MV-4-11 (cell line): Measurements from ENCODE around the gene LRSAM1.
A peak's percentile ranks its signal among the peaks of the same experiment; 100 is the strongest.

Experiments used
- DNase-seq: peaks from one replicate; lab custom pipeline; 2025; lab: John Stamatoyannopoulos, UW

LRSAM1 gene

DNA sequence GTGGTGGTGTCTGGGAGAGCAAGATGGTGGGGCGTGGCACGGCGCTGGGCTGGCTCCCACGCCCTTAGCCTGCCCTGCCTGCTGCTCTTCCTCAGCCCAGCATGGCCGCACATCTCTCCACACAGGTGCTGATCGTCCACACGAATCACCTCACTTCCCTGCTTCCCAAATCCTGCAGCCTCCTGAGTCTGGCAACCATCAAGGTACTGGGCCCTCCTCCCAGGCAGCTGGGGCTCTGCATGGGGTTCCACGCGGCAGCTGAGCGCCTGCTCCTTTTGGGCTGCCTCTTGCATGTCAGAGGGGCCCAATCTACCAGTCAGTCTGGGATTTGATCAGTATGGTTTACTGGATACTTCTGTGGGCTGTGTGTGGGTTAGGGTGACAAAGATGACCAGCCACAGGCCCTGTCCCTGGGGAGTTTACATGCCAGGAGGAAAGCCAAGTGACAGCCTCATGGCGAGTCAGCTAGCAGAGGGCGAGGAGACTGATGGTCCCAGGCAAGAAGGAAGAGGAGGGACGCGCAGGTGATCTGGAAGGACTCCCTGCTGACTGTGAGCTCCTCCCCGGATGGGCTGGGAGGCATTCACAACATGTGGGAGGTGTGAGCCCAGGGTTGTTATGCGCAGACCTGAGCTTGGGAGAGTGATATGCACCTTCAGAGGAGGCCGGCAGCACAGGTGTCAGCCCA is 6.0 kb downstream of the LRSAM1 start:
- DNase-seq, result no peak

- no peak for DNase-seq
Measured at GRCh38 chr9:127458921-127459320, 7.6 kb downstream of the LRSAM1 start.

DNA sequence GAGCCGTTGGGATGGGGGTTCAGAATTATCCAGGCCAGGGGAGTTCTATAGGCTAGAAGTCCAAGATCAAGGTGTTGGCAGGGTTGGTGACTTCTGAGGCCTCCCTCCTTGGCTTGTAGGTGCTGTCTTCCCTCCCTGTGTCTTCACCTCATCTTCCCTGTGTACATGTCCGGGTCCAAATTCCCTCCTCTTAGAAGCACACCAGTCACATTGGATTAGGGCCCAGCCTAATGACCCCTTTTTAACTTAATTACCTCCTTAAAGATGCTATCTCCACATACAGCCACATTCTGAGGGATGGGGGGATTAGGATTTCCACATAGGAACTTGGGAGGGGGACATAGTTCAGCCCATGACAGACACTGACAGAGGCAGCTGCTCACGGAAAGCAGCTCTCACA is 12.1 kb downstream of the LRSAM1 start:
- DNase-seq, result no peak

DNA sequence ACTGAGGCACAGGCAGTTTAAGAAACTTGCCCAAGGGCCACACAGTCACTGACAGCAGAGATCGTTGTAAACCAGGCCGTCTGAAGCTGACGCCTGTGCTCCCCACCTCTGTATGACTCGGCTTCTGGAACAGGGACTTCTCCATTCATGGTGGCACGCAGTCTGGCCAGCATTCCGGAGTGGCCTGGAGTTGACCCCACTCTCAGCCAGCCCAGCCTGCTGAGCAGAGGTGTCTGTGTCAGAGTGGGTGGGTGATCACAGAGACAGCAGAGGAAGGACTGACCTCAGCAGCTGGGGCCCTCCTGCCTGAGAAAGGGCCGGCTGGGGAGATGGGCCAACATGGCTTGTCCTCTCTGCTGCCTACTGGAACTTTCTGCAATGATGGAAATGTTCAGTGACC is 12.6 kb downstream of the LRSAM1 start:
- no peak for DNase-seq

DNA sequence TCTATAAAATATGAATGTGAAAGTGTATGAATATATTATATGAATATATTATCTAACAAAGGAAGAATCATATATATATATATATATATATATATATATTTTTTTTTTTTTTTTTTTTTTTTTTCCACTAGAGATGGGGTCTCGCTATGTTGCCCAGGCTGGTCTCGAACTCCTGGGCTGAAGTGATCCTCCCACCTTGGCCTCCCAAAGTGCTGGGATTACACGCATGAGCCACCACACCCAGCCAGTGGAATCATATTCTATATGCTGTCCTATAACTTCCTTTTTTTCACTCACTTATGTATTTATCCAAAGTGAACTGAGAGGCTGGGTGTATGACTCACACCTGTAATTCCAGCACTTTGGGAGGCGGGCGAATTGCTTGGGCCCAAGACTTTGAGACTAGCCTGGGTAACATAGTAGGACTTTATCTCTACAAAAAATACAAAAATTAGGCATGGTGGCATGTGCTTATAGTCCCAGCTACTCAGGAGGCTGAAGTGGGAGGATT is 15.2 kb downstream of the LRSAM1 start:
- DNase-seq, result peak; percentile 42

GRCh38 chr9:127467621-127468020 is 16.3 kb downstream of the LRSAM1 start:
- no peak for DNase-seq

DNA sequence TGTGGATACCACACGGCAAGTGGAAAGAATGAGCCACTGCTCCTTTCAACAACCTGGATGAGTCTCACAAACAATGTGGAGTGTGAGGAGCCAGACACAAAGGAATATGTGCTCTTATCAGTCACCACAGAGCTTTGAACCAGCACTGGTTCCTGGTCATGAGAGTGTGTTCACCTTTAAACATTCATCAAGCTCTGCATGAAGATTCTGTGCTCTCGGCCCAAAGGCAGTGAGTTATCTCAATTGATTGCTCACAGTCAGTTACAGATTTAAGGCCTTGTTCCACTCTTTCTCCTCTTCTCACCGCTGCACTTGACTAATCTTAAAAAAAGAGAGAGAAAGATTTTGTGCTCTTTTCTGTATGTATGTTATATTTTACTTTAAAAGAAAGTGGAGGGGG is 19.4 kb downstream of the LRSAM1 start:
- DNase-seq, result no peak

GRCh38 chr9:127473501-127473900 is 22.2 kb downstream of the LRSAM1 start:
- no peak for DNase-seq

DNA sequence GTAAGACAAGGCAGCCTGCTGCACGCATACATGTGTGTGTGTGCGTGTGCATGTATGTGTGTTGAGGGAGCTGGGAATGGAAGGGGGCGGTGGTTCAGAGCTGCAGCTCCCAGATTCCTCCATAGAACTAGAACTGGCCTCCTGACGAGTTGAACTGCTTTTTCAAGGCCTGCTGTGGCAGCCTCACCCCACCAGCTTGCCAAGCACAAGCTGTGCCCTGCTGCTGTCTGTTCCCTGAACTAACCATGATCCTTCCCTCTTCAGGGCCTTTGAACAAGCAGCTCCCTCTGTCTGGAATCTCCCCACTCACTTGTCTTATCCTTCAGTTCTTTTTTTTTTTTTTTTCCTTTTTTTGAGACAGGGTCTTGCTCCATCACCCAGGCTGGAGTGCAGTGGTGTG is 22.6 kb downstream of the LRSAM1 start:
- no peak for DNase-seq

GRCh38 chr9:127474592-127474991 is 23.3 kb downstream of the LRSAM1 start:
- DNase-seq, result no peak

DNA sequence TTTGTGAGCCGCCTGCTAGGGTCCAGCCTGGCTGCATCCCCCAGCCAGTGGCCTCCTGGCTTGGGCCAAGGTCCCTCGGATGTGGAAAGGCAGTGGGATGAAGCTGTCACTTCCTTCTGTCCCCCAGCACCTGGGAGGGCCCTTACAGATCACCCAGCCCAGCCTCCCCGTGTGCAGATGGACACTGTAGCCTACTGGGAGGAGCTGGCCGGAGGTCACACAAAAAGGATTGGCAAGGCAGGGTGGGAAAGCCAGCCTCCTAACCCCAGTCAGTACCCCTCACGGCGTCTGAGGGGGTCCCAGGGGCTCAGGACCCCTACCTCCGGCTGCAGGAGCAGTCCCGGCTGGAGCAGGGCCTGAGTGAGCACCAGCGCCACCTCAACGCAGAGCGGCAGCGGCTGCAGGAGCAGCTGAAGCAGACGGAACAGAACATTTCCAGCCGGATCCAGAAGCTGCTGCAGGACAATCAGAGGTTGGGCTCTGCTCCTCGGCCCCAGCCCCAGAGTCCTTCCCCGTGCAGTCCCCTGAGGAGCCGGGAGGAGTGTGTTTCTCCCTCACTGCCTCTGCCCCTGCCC is 28.3 kb downstream of the LRSAM1 start:
- no peak for DNase-seq

- no peak for DNase-seq
Measured at GRCh38 chr9:127482662-127483061, 31.4 kb downstream of the LRSAM1 start.

- DNase-seq, result no peak
Measured at GRCh38 chr9:127485995-127486394, 34.7 kb downstream of the LRSAM1 start.

- no peak for DNase-seq
Measured at GRCh38 chr9:127488946-127489345, 37.6 kb downstream of the LRSAM1 start.

DNA sequence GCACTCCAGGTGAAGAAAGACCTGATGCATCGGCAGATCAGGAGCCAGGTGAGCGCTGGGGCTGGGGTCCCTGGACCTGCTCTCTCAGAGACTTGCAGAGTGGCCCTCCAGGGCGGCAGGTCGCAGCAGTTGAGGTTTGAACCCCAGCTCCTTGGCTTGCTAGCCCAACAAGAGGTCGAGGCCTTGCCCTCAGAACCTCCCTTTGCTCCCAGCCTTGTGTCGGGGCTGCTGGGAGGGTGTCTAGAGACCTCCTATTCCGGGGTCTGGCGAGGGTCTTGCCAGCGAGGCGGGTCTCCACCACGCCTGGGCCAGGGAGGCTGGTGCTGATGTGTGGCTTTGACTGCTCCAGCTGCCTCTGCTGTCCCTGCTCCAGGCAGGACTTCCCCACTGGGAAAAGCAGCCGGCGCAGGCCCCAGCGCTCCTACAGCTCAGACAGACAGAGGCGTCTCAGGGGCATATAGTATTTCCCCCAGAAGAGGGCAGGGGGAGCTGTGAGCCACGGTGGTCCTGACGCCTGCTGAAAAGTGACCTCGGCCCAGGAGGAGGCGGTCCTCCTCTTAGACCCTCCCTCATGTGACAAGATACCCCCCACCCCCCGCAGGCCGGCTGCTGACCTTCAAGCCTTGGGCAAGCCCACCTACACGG is 38.3 kb downstream of the LRSAM1 start:
- no peak for DNase-seq

GRCh38 chr9:127490535-127491230 is 39.4 kb downstream of the LRSAM1 start:
- no peak for DNase-seq

- no peak for DNase-seq
Measured at GRCh38 chr9:127491516-127491915, 40.2 kb downstream of the LRSAM1 start.

DNA sequence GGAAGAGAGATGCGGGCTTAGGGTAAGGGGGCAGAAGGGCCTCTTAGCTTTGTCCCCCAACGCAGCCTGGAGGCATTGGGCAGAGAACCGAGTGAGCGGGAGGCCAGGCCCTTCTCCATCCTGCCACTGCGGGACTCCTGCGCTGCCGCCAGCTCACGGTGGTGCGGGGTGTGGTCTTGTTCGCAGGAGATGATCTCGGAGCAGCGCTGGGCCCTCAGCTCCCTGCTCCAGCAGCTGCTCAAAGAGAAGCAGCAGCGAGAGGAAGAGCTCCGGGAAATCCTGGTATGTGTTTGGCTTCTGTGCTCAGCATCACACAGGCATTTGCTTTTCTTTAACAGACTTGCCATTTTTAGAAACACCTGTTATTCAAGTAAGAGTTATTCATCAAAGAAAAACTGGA is 41.3 kb downstream of the LRSAM1 start:
- no peak for DNase-seq

DNA sequence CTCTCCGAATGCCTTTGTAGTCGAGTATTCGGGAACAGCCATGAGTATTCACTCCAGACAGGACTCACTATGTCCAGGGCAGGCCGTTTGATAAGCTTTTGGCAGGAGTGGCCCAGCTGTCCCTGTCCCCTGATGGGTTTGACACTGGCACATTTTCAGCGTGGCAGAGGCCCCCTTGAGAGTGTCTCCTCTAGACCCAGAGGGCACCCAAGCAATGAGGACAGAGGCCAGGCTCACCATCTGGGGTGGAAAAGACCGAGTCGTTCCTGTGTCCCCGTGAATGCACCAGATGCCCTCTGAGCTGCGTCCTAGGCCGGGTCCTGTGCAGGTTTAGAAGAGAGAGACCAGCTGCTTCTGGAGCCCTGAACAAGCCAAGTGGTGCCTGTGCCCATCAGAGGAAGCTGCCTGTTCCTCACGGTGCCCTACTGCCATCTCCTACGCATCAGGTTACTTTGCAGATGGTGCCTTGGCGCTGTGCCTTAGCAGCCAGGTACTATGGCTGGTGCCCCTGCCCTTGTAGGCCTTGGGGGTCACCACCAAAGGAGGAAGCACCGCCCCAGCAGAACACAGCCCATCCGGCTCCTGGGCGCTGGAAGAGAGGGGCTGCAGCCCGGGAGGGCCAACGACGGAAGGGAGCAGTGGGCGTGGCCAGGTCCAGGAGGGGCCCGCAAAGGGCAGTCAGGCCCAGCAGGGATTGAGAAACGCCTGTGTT is 42.4 kb downstream of the LRSAM1 start:
- DNase-seq, result no peak

DNA sequence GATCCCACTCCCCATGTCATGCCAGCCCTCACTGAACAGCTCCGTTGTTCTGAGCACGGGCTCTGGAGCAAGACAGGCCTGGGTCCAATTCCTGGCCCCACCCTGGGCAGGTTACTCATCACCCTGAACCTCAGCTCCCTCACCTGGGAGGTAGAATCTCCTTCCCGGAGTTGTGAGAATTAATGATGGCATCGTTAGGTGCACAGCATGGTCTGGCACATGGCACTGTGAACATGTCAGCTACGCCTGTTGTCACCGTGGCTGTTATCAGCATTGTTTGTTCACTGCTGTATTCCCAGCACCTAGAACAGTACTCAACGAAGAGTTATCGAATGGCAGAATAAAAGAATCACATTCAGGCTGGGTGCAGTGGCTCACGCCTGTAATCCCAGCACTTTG is 43.0 kb downstream of the LRSAM1 start:
- DNase-seq, result no peak

- no peak for DNase-seq
Measured at GRCh38 chr9:127495884-127496555, 44.7 kb downstream of the LRSAM1 start.

DNA sequence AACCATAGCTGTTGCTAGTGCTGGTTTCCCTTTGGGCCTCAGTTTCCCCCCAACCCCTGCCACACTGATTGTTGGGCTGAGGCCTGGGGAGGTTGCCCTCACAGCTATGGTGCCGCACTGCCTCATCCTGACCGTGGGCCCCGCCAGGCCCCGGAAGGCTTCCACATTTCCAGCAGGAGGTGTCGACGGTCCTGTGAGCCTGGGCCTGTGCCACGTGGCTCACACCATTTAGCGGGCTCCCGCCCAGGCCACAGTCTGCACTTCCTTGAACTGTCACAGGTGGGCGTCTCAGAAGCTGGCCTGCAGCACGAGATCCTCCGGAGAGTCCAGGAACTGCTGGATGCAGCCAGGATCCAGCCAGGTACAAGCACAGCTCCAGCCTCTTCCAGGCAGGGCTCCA is 45.7 kb downstream of the LRSAM1 start:
- no peak for DNase-seq
